Uterus (tissue), 4 donors: ENCODE data around the gene OPTN. TPM values are rescaled to one million over a fixed set of nuclear protein-coding genes. Genes with fewer than 3 reads are reported as not detected.

Experiments used
- DNase-seq, 2 donors: peaks; one replicate each; pipeline ENCODE4 v3.0.0-alpha.2; 2019 to 2020
- H3K27ac ChIP-seq, 2 donors: fragments of 200-600 bp; sonication (generic); 1 replicate in 1 of 2; 2 replicates in 1 of 2; pipeline ENCODE4 v1.5.1; 2016 to 2018
- H3K27me3 ChIP-seq, 2 donors: fragments of 200-600 bp; sonication (generic); one replicate each; pipeline ENCODE4 v1.5.1; 2018 to 2019; ENCODE audit warnings: control low read depth in 1 of 2
- H3K36me3 ChIP-seq, 2 donors: fragments of 200-600 bp; sonication (generic); one replicate each; pipeline ENCODE4 v1.5.1; 2019; ENCODE audit warnings: control low read depth in 1 of 2
- H3K4me1 ChIP-seq, 2 donors: fragments of 200-600 bp; sonication (generic); one replicate each; pipeline ENCODE4 v1.5.1; 2018 to 2019; ENCODE audit warnings: control low read depth in 1 of 2
- H3K4me3 ChIP-seq, 2 donors: fragments of 200-600 bp; sonication (generic); 1 replicate in 1 of 2; 2 replicates in 1 of 2; pipeline ENCODE4 v1.5.1; 2018 to 2019; ENCODE audit warnings: mild to moderate bottlenecking in 1 of 2
- H3K9me3 ChIP-seq, 2 donors: fragments of 200-600 bp; sonication (generic); one replicate each; pipeline ENCODE4 v1.5.1; 2019; ENCODE audit warnings: control low read depth in 1 of 2
- CTCF ChIP-seq, 4 experiments: fragments of 200-600 bp in 2 of 4; fragments of 450-650 bp in 2 of 4; sonication (generic) in 2 of 4; IDR thresholded peaks; one replicate each; pipeline ENCODE4 v1.5.1; 2016 to 2019; ENCODE audit warnings: antibody characterized with exemption in 4 of 4, mild to moderate bottlenecking in 2 of 4, moderate library complexity in 1 of 4
- POLR2A ChIP-seq, 2 donors: fragments of 450-650 bp; IDR thresholded peaks; one replicate each; pipeline ENCODE4 v1.6.1; 2016; ENCODE audit warnings: antibody characterized with exemption in 2 of 2, mild to moderate bottlenecking in 1 of 2, moderate library complexity in 1 of 2
- intact Hi-C: fragments of 100-400 bp; cut with DNase I; formaldehyde crosslinking; loops from one replicate; pipeline ENCODE4 v1.15.1; 2023; ENCODE audit warnings: low total_unique reads
- total RNA-seq, 4 donors: library from RNA; depleted of rRNA in 3 of 4; stranded (reverse); fragments of >200 nt in 3 of 4; gene quantifications; one replicate each; pipeline versions ENCODE4 v1.1.0 to v1.2.4, GENCODE V29; 2014 to 2023
- donor health status: DM: yes; HTN: yes; CAD: no.

OPTN gene
- total RNA-seq, 4 donors from 2014 or later = 28.3 to 68.3 (median 38.1) TPM

- H3K27ac ChIP-seq = no peak overlapping the region
- no peaks in the 10 kb centered on the region for H3K4me1 ChIP-seq
- no peaks in the 10 kb centered on the region for H3K27me3 ChIP-seq
- no peaks in the 10 kb centered on the region for H3K36me3 ChIP-seq
- H3K4me3 ChIP-seq = no peak overlapping the region
- intact Hi-C loops = no loop called here
- no peaks in the 10 kb centered on the region for H3K9me3 ChIP-seq
- TF ChIP-seq CTCF (IDR thresholded peaks at IDR 0.05) = no peak
- no peak for TF ChIP-seq POLR2A (IDR thresholded peaks at IDR 0.05)
- DNase-seq = no peak
These were observed 63.9 kb downstream of the OPTN start for GRCh38 chr10:13163859-13164258.

- intact Hi-C loops = no loop called here
These were observed 65.2 kb downstream of the OPTN start for GRCh38 chr10:13165177-13165576.

GRCh38 chr10:13167568-13167967 lies 67.6 kb downstream of the OPTN start:
- DNase-seq = no peak
- H3K27me3 ChIP-seq = no peaks in the 10 kb centered on the region
- H3K4me1 ChIP-seq = no peaks in the 10 kb centered on the region
- H3K36me3 ChIP-seq = no peaks in the 10 kb centered on the region
- TF ChIP-seq CTCF (IDR thresholded peaks at IDR 0.05) (no peak), POLR2A (IDR thresholded peaks at IDR 0.05) (no peak)
- H3K9me3 ChIP-seq = no peaks in the 10 kb centered on the region
- no peak overlapping the region for H3K4me3 ChIP-seq
- no peak overlapping the region for H3K27ac ChIP-seq
- intact Hi-C loops = no loop called here

More at GRCh38 chr10:13165177-13165576, 65.2 kb downstream of the OPTN start:
- H3K4me3 ChIP-seq = no peak overlapping the region
- no peaks in the 10 kb centered on the region for H3K36me3 ChIP-seq
- no peaks in the 10 kb centered on the region for H3K4me1 ChIP-seq
- no peak overlapping the region for H3K27ac ChIP-seq
- no peak for DNase-seq
- no peaks in the 10 kb centered on the region for H3K9me3 ChIP-seq
- no peak for TF ChIP-seq CTCF (IDR thresholded peaks at IDR 0.05)
- no peak for TF ChIP-seq POLR2A (IDR thresholded peaks at IDR 0.05)
- no peaks in the 10 kb centered on the region for H3K27me3 ChIP-seq

- H3K27me3 ChIP-seq = no peaks in the 10 kb centered on the region
- no peak overlapping the region for H3K27ac ChIP-seq
- no peak overlapping the region for H3K4me3 ChIP-seq
- intact Hi-C loops = no loop called here
- TF ChIP-seq CTCF (IDR thresholded peaks at IDR 0.05) (no peak), POLR2A (IDR thresholded peaks at IDR 0.05) (no peak)
- no peaks in the 10 kb centered on the region for H3K4me1 ChIP-seq
- H3K36me3 ChIP-seq = no peaks in the 10 kb centered on the region
- no peaks in the 10 kb centered on the region for H3K9me3 ChIP-seq
- DNase-seq = no peak
These were observed 68.8 kb downstream of the OPTN start for GRCh38 chr10:13168781-13169180.

GRCh38 chr10:13173616-13174015 lies 73.7 kb downstream of the OPTN start:
- no peak for DNase-seq
- H3K4me1 ChIP-seq = no peaks in the 10 kb centered on the region
- no peaks in the 10 kb centered on the region for H3K36me3 ChIP-seq
- intact Hi-C loops = no loop called here
- TF ChIP-seq POLR2A (IDR thresholded peaks at IDR 0.05) = no peak
- TF ChIP-seq CTCF (IDR thresholded peaks at IDR 0.05) = no peak
- no peaks in the 10 kb centered on the region for H3K27me3 ChIP-seq
- no peak overlapping the region for H3K27ac ChIP-seq
- no peak overlapping the region for H3K4me3 ChIP-seq
- no peaks in the 10 kb centered on the region for H3K9me3 ChIP-seq
